ENCODE measurements around the gene ZFYVE9.

Gene ZFYVE9

GRCh38 chr1:52259886-52260285 is 118.0 kb downstream of the ZFYVE9 start:
- H3K4me3 ChIP-seq (ENCODE audit: low read depth, low read length): no peak overlapping the region
- DNase-seq (ENCODE audit: low read depth): no peak
- TF ChIP-seq MAX (IDR thresholded peaks at IDR 0.05; ENCODE audit: low read depth, low read length) (no peak), MYC (IDR thresholded peaks at IDR 0.05; ENCODE audit: low read depth, low read length) (no peak), POLR2A (IDR thresholded peaks at IDR 0.05; ENCODE audit: extremely low read depth, insufficient read length) (no peak), CTCF (IDR thresholded peaks at IDR 0.05; ENCODE audit: low read depth, low read length) (no peak)

- no peak for DNase-seq (ENCODE audit: low read depth)
- no peak for TF ChIP-seq POLR2A (IDR thresholded peaks at IDR 0.05; ENCODE audit: extremely low read depth, insufficient read length)
- TF ChIP-seq MYC (IDR thresholded peaks at IDR 0.05; ENCODE audit: low read depth, low read length): no peak
- TF ChIP-seq CTCF (IDR thresholded peaks at IDR 0.05; ENCODE audit: low read depth, low read length): no peak
- TF ChIP-seq MAX (IDR thresholded peaks at IDR 0.05; ENCODE audit: low read depth, low read length): no peak
- H3K4me3 ChIP-seq (ENCODE audit: low read depth, low read length): no peak overlapping the region
These were observed 121.4 kb downstream of the ZFYVE9 start for GRCh38 chr1:52263153-52263910.

- TF ChIP-seq CTCF (IDR thresholded peaks at IDR 0.05; ENCODE audit: low read depth, low read length): no peak
- TF ChIP-seq POLR2A (IDR thresholded peaks at IDR 0.05; ENCODE audit: extremely low read depth, insufficient read length): no peak
- no peak for TF ChIP-seq MAX (IDR thresholded peaks at IDR 0.05; ENCODE audit: low read depth, low read length)
- TF ChIP-seq MYC (IDR thresholded peaks at IDR 0.05; ENCODE audit: low read depth, low read length): no peak
- H3K4me3 ChIP-seq (ENCODE audit: low read depth, low read length): no peak overlapping the region
- DNase-seq (ENCODE audit: low read depth): no peak
These were observed 122.7 kb downstream of the ZFYVE9 start for GRCh38 chr1:52264530-52265115.

- TF ChIP-seq MYC (IDR thresholded peaks at IDR 0.05; ENCODE audit: low read depth, low read length) (no peak), MAX (IDR thresholded peaks at IDR 0.05; ENCODE audit: low read depth, low read length) (no peak), POLR2A (IDR thresholded peaks at IDR 0.05; ENCODE audit: extremely low read depth, insufficient read length) (no peak)
- H3K4me3 ChIP-seq (ENCODE audit: low read depth, low read length): no peak overlapping the region
- DNase-seq (ENCODE audit: low read depth): no peak
These were observed 124.6 kb downstream of the ZFYVE9 start for GRCh38 chr1:52266507-52266906.

- TF ChIP-seq POLR2A (IDR thresholded peaks at IDR 0.05; ENCODE audit: extremely low read depth, insufficient read length) (no peak), MYC (IDR thresholded peaks at IDR 0.05; ENCODE audit: low read depth, low read length) (0 out of 2 replicates have a peak, but pooled peaks have one; percentile 27), CTCF (IDR thresholded peaks at IDR 0.05; ENCODE audit: low read depth, low read length) (no peak)
- DNase-seq (ENCODE audit: low read depth): peak; percentile 38
These were observed 126.5 kb downstream of the ZFYVE9 start for GRCh38 chr1:52268372-52268771.

GRCh38 chr1:52281518-52281917 is 139.6 kb downstream of the ZFYVE9 start:
- H3K4me3 ChIP-seq (ENCODE audit: low read depth, low read length): no peak overlapping the region
- no peak for TF ChIP-seq POLR2A (IDR thresholded peaks at IDR 0.05; ENCODE audit: extremely low read depth, insufficient read length)
- no peak for TF ChIP-seq MYC (IDR thresholded peaks at IDR 0.05; ENCODE audit: low read depth, low read length)
- no peak for TF ChIP-seq MAX (IDR thresholded peaks at IDR 0.05; ENCODE audit: low read depth, low read length)
- no peak for TF ChIP-seq CTCF (IDR thresholded peaks at IDR 0.05; ENCODE audit: low read depth, low read length)
- DNase-seq (ENCODE audit: low read depth): peak; percentile 4

More at GRCh38 chr1:52268372-52268771, 126.5 kb downstream of the ZFYVE9 start:
- H3K4me3 ChIP-seq (ENCODE audit: low read depth, low read length): no peak overlapping the region

Data from NB4 (cell line).